H1 (cell line): Measurements from ENCODE around the gene PBX3. TPM values are rescaled to one million over a fixed set of nuclear protein-coding genes. Genes with fewer than 3 reads are reported as not detected.

Source experiments
- CTCF ChIA-PET: fragments of 300-600 bp; sonication (Branson Sonifier 250); formaldehyde crosslinking; loops from one replicate; lab custom pipeline; 2021; ENCODE audit not compliant: partially characterized antibody; lab: Charles Lee
- POLR2A ChIA-PET: fragments of 300-600 bp; sonication (Branson Sonifier 250); formaldehyde crosslinking; loops from one replicate; lab custom pipeline; 2021; ENCODE audit warnings: inconsistent platforms; ENCODE audit not compliant: partially characterized antibody; lab: Charles Lee
- DNase-seq, 2 experiments: peaks; one replicate each; pipeline versions ENCODE4 v3.0.0 to v3.0.0-alpha.2; 2010 to 2022; ENCODE audit warnings: low spot score in 2 of 2, low read depth in 1 of 2, mixed read lengths in 1 of 2
- FAIRE-seq: peaks from 2 replicates; lab custom pipeline; 2011; peaks lifted over from hg19 to GRCh38; lab: Jason Lieb, UNC
- H2AFZ ChIP-seq: 2 replicates; pipeline ENCODE4 v1.8.1; 2012; ENCODE audit warnings: low read length, inconsistent platforms
- H2AK5ac ChIP-seq: 2 replicates; pipeline ENCODE4 v1.6.1; 2013; ENCODE audit warnings: low read depth, low read length
- H2BK120ac ChIP-seq: replicated peaks from 2 replicates; pipeline ENCODE3; 2013; ENCODE audit warnings: low read depth, low read length, inconsistent platforms
- H2BK12ac ChIP-seq: 2 replicates; pipeline ENCODE4 v1.6.1; 2013; ENCODE audit warnings: low read depth, low read length
- H2BK15ac ChIP-seq: 2 replicates; pipeline ENCODE4 v1.6.1; 2013; ENCODE audit warnings: low read length
- H2BK20ac ChIP-seq: 2 replicates; pipeline ENCODE4 v1.6.1; 2013; ENCODE audit warnings: low read length
- H2BK5ac ChIP-seq: 2 replicates; pipeline ENCODE4 v1.6.1; 2013; ENCODE audit warnings: low read depth, low read length
- H3K14ac ChIP-seq: 2 replicates; pipeline ENCODE4 v1.6.1; 2013; ENCODE audit warnings: inconsistent platforms; ENCODE audit not compliant: insufficient read length
- H3K18ac ChIP-seq: 2 replicates; pipeline ENCODE4 v1.6.1; 2013; ENCODE audit warnings: low read length; ENCODE audit errors: extremely low read depth
- H3K23ac ChIP-seq: 2 replicates; pipeline ENCODE4 v1.6.1; 2013; ENCODE audit warnings: inconsistent platforms; ENCODE audit not compliant: insufficient read length
- H3K23me2 ChIP-seq: 2 replicates; pipeline ENCODE4 v1.6.1; 2013; ENCODE audit warnings: low read depth, low read length
- H3K27ac ChIP-seq: 2 replicates; pipeline ENCODE4 v1.6.1; 2011; ENCODE audit warnings: low read depth, low read length, inconsistent platforms
- H3K27me3 ChIP-seq, 4 experiments: replicated peaks in 1 of 4; 1 replicate in 1 of 4; 2 replicates in 3 of 4; pipeline versions ENCODE4 v1.6.1 to v1.8.1; 2011 to 2013; ENCODE audit warnings: low read length in 3 of 4, mild to moderate bottlenecking in 3 of 4, inconsistent platforms in 2 of 4, mixed read lengths in 2 of 4, moderate library complexity in 1 of 4; ENCODE audit not compliant: control insufficient read depth in 3 of 4, insufficient read depth in 3 of 4; ENCODE audit errors: extremely low read depth in 1 of 4
- H3K36me3 ChIP-seq, 4 experiments: 2 replicates each; pipeline versions ENCODE4 v1.6.1 to v1.8.1; 2011 to 2013; ENCODE audit warnings: mild to moderate bottlenecking in 4 of 4, low read length in 3 of 4, moderate library complexity in 2 of 4, control low read depth in 1 of 4, inconsistent platforms in 1 of 4; ENCODE audit not compliant: insufficient read depth in 4 of 4, control insufficient read depth in 2 of 4
- H3K4ac ChIP-seq: replicated peaks from 2 replicates; pipeline ENCODE3; 2013; ENCODE audit warnings: low read length, low read depth, mixed read lengths, inconsistent platforms; ENCODE audit not compliant: insufficient read length
- H3K4me1 ChIP-seq, 4 experiments: replicated peaks in 1 of 4; 1 replicate in 1 of 4; 2 replicates in 3 of 4; pipeline versions ENCODE4 v1.6.1 to v1.8.1; 2011 to 2013; ENCODE audit warnings: low read length in 3 of 4, inconsistent platforms in 2 of 4, mixed read lengths in 1 of 4; ENCODE audit not compliant: insufficient read depth in 4 of 4, control insufficient read depth in 3 of 4
- H3K4me2 ChIP-seq, 2 experiments: 2 replicates each; pipeline versions ENCODE4 v1.6.1 to v1.8.1; 2011 to 2013; ENCODE audit warnings: low read depth in 2 of 2, low read length in 2 of 2, control low read depth in 1 of 2, inconsistent platforms in 1 of 2, mild to moderate bottlenecking in 1 of 2; ENCODE audit not compliant: insufficient read depth in 1 of 2
- H3K4me3 ChIP-seq, 4 experiments: fragments of 200-600, 300-600 bp in 1 of 4; sonication (generic), shearing (Covaris generic), sonication (Bioruptor Twin) in 1 of 4; 2 replicates each; pipeline versions ENCODE4 v1.5.1 to v1.8.1; 2011 to 2016; ENCODE audit warnings: low read length in 4 of 4, low read depth in 3 of 4, control low read depth in 2 of 4, inconsistent platforms in 2 of 4, mild to moderate bottlenecking in 2 of 4, mixed read lengths in 1 of 4, moderate library complexity in 1 of 4; ENCODE audit not compliant: insufficient read depth in 2 of 4; ENCODE audit errors: extremely low read depth in 1 of 4
- H3K56ac ChIP-seq: replicated peaks from 2 replicates; pipeline ENCODE3; 2013; ENCODE audit warnings: low read depth, mild to moderate bottlenecking, mixed read lengths, low read length, inconsistent platforms; ENCODE audit not compliant: insufficient read length
- H3K79me1 ChIP-seq: 2 replicates; pipeline ENCODE4 v1.6.1; 2013; ENCODE audit warnings: low read depth, low read length, control low read depth
- H3K79me2 ChIP-seq, 2 experiments: 2 replicates each; pipeline versions ENCODE4 v1.6.1 to v1.8.1; 2012 to 2013; ENCODE audit warnings: low read length in 2 of 2, mild to moderate bottlenecking in 2 of 2, inconsistent platforms in 1 of 2; ENCODE audit not compliant: insufficient read depth in 2 of 2, control insufficient read depth in 1 of 2
- H3K9ac ChIP-seq, 4 experiments: replicated peaks in 1 of 4; 1 replicate in 1 of 4; 2 replicates in 3 of 4; pipeline versions ENCODE4 v1.6.1 to v1.8.1; 2011 to 2013; ENCODE audit warnings: low read depth in 3 of 4, low read length in 3 of 4, control low read depth in 2 of 4, mild to moderate bottlenecking in 2 of 4, moderate library complexity in 2 of 4, inconsistent platforms in 1 of 4; ENCODE audit errors: extremely low read depth in 1 of 4
- H3K9me3 ChIP-seq, 2 experiments: 2 replicates each; pipeline versions ENCODE4 v1.6.1 to v1.8.1; 2012 to 2013; ENCODE audit warnings: mild to moderate bottlenecking in 2 of 2, moderate library complexity in 2 of 2, control low read depth in 1 of 2, inconsistent platforms in 1 of 2, low read depth in 1 of 2, low read length in 1 of 2, mixed read lengths in 1 of 2; ENCODE audit not compliant: insufficient read depth in 2 of 2
- H4K20me1 ChIP-seq, 2 experiments: replicated peaks in 1 of 2; 2 replicates each; pipeline versions ENCODE3 to v1.8.1; 2011 to 2013; ENCODE audit warnings: inconsistent platforms in 2 of 2, low read length in 2 of 2, mild to moderate bottlenecking in 1 of 2; ENCODE audit not compliant: insufficient read depth in 2 of 2, control insufficient read depth in 1 of 2
- H4K5ac ChIP-seq: 2 replicates; pipeline ENCODE4 v1.6.1; 2013; ENCODE audit warnings: low read length, low read depth, mixed read lengths, inconsistent platforms; ENCODE audit not compliant: insufficient read length
- H4K8ac ChIP-seq: 2 replicates; pipeline ENCODE4 v1.8.0; 2013; ENCODE audit warnings: mild to moderate bottlenecking, moderate library complexity, low read length, inconsistent platforms; ENCODE audit not compliant: insufficient read depth; ENCODE audit errors: extremely low read depth
- H4K91ac ChIP-seq: replicated peaks from 2 replicates; pipeline ENCODE3; 2013; ENCODE audit warnings: low read length, mixed read lengths, inconsistent platforms; ENCODE audit not compliant: insufficient read length
- EGR1 ChIP-seq: IDR thresholded peaks from 2 replicates; pipeline ENCODE4 v1.6.1; 2011; ENCODE audit warnings: low read depth, low read length, borderline replicate concordance
- MAFK ChIP-seq: IDR thresholded peaks from 2 replicates; pipeline ENCODE4 v1.6.1; 2012; ENCODE audit warnings: low read depth, mild to moderate bottlenecking, improper control_type of control experiment, low read length
- WGBS, 2 experiments: shearing (Covaris generic) in 1 of 2; methylation state at CpG; one replicate each; pipeline versions ENCODE4 v1.1.6 to v1.1.7; 2013 to 2015; ENCODE audit warnings: low lambda C conversion rate in 2 of 2, mixed read lengths in 2 of 2, inconsistent platforms in 1 of 2, low coverage in 1 of 2, missing lambda C conversion rate in 1 of 2; ENCODE audit not compliant: insufficient replicate concordance in 2 of 2, insufficient coverage in 1 of 2, insufficient read length in 1 of 2; ENCODE audit errors: extremely low coverage in 1 of 2, missing lambda C conversion rate in 1 of 2; 5-methylcytosine and 5-hydroxymethylcytosine counted together
- polyA plus RNA-seq, 7 experiments: library from polyadenylated mRNA; depleted of rRNA in 3 of 7; stranded (reverse) in 5 of 7; unstranded in 2 of 7; fragments of >200 nt in 5 of 7; fragments of 200-250 nt in 2 of 7; gene quantifications; 1 replicate in 5 of 7; 2 replicates in 1 of 7; 4 replicates in 1 of 7; pipeline versions ENCODE4 v1.2.1 to v1.2.3, GENCODE V29; 2011 to 2013; ENCODE audit warnings: missing spikeins in 2 of 7, mixed read lengths in 2 of 7
- total RNA-seq: library from RNA; stranded (reverse); fragmentation: NEBNext Ultra II Directional; extraction: Animal tissue kit (Norgen Biotek cat#: 25700); gene quantifications from 2 replicates; pipeline ENCODE4 v1.2.1, GENCODE V29; 2021

The PBX3 gene
- total and polyA plus RNA-seq, 2 of the 8 experiments (the other 6 are each of a cell fraction or from before 2014, with no cell fraction given) = 22.7 to 44.3 TPM

DNA sequence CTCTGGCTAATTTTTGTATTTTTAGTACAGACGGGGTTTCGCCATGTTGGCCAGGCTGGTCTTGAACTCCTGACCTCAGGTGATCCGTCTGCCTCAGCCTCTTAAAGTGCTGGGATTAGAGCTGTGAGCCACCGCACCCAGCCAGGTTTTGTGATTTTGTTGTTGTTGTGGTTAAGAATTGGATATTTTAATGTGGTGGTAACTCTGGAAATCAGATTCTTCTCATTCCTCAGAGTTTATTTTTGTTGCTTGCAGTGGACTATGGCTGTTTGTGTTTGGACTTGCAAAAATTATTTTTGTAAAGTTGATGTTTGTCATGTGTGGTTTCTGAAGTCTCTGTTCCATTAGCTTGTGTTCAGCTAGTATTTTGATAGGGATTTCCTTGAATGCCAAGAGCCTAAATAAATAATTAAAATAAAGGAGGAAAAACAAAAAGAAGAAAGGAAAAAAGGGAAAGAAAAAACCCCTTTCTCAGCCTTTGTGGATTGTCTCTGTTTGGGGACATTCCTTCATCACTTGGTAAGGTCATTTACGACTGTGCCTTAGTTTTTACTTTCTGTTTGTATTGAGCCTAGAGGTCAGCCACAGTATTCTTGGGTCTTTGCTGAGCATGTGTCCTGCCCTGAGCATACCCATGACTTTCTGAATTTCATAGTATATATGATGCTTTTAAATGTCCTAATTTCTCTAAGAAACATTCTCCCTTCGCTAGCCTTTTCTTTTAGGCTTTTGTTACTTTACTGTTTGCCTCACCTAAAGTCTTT, 37.3 kb downstream of the PBX3 start:
- peaks cover 0 to 6% (median 2%) of the 10 kb centered on the region in 4 experiments; a peak in 2 of 8 replicates for H3K36me3 ChIP-seq
- no peak overlapping the region for H3K4ac ChIP-seq
- peaks cover 0 to 5% of the 10 kb centered on the region in 2 experiments for H4K20me1 ChIP-seq
- POLR2A ChIA-PET = no interaction called here
- H2BK20ac ChIP-seq = no peak overlapping the region
- no peak overlapping the region for H3K23ac ChIP-seq
- no peak overlapping the region for H2BK120ac ChIP-seq
- no peak overlapping the region for H2BK5ac ChIP-seq
- no peak overlapping the region for H3K56ac ChIP-seq
- H3K79me1 ChIP-seq = peaks cover 3% of the 10 kb centered on the region; the same call in 1 of the 2 replicates
- no peaks in the 10 kb centered on the region for H3K27me3 ChIP-seq
- H3K4me1 ChIP-seq = no peaks in the 10 kb centered on the region
- H3K23me2 ChIP-seq = no peaks in the 10 kb centered on the region
- no peak overlapping the region for H3K14ac ChIP-seq
- H2BK12ac ChIP-seq = no peak overlapping the region
- no peak overlapping the region for H4K5ac ChIP-seq
- DNase-seq (no peak), FAIRE-seq (no peak)
- WGBS, 2 experiments = 91% methylated on average over 6 of the region's 6 CpGs; no CpG with 5 or more reads in 1 of the 2 experiments
- H3K4me2 ChIP-seq = no peak overlapping the region
- peaks cover 0 to 67% of the 10 kb centered on the region in 2 experiments; a peak in 2 of 4 replicates for H3K79me2 ChIP-seq
- H4K8ac ChIP-seq = no peak overlapping the region
- H3K9me3 ChIP-seq = peaks cover 9 to 17% of the 10 kb centered on the region in 2 experiments; a peak in 1 of 4 replicates
- H3K18ac ChIP-seq = no peak overlapping the region
- no peak overlapping the region for H2AFZ ChIP-seq
- H3K27ac ChIP-seq = no peak overlapping the region
- no peak overlapping the region for H3K9ac ChIP-seq
- H2AK5ac ChIP-seq = no peak overlapping the region
- CTCF ChIA-PET = no interaction called here
- H2BK15ac ChIP-seq = no peak overlapping the region
- H3K4me3 ChIP-seq = no peak overlapping the region
- no peak overlapping the region for H4K91ac ChIP-seq
- no peak for TF ChIP-seq EGR1
- TF ChIP-seq MAFK = no peak
